HG02763 (cell line): ENCODE results near the gene FUBP3.
"Not testable (repeated sequence)": the region's sequence is repeated elsewhere in the genome, so short reads cannot be mapped to it uniquely, and the experiment has no call there.

ENCODE experiments used
- ATAC-seq: cut with Tn5 transposase; IDR thresholded peaks from one replicate; pipeline ENCODE4 v1.9.1; 2021; ENCODE audit warnings: mild to moderate bottlenecking, moderate library complexity; ENCODE audit not compliant: unreplicated experiment

Gene FUBP3

DNA sequence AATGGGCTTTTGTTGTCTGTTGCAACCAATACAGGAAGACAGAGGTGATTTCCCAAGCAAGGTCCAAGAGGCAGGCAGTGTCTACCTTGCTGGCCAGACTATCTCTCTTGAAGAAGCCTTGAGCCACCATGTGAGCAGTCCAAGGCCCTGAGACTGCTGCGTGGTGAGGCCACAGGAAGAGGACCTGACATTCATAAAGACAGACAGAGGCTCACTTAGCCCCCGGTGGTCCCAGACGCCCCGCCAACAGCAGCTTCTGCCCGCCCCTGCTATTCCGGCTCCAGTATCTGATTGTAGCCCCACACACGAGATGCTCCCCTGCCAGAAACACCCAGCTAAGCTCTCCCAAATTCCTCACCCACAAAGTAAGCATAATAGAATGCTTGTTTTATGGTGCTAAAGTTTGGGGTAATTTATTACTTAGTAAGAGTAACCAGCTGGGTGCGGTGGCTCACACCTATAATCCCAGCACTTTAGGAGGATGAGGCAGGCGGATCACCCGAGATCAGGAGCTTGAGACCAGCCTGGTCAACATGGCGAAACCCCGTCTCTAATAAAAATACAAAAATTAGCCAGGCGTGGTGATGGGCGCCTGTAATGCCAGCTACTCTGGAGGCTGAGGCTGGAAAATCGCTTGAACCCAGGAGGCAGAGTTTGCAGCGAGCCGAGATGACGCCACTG is 22.8 kb upstream of the FUBP3 start:
- no peak for ATAC-seq

DNA sequence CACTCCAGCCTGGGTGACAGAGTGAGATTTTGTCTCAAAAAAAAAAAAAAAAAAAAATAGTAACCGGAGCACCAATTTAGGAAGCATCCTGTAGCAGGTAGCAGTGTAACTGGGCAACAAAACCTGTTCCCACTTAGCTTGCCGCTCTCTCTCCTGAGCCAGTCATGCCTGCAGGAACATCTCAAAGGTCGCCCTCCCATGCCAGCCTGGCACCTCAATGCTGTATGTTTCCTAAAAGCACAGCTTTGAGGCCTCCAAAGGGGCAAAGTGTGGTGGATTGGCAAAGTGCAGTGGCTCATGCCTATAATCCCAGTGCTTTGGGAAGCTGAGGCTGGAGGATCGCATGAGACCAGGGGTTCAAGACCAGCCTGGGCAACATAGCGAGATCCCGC is 22.3 kb upstream of the FUBP3 start:
- no peak for ATAC-seq

GRCh38 chr9:130561056-130561455 is 18.3 kb upstream of the FUBP3 start:
- no peak for ATAC-seq

GRCh38 chr9:130562525-130562924 is 16.9 kb upstream of the FUBP3 start:
- ATAC-seq, result not testable (repeated sequence)

DNA sequence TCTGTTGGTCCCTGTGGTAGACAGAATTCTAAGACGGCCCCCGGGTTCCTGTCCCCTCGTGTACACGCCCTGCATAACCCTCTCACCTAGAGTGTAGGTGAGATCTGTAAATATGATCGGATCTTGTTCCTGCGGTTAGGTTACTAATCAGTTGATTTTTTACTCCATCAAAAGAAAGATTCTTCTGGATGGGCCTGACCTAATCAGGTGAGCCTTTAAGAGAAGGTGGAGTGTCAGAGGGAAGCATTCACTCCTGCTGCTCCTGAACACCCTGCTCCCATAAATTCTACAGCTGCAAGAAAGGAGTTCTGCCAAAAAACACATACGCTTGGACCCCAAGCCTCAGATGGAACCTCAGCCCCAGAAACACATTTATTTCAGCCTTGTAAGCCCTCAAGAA is 15.6 kb upstream of the FUBP3 start:
- ATAC-seq, result no peak

DNA sequence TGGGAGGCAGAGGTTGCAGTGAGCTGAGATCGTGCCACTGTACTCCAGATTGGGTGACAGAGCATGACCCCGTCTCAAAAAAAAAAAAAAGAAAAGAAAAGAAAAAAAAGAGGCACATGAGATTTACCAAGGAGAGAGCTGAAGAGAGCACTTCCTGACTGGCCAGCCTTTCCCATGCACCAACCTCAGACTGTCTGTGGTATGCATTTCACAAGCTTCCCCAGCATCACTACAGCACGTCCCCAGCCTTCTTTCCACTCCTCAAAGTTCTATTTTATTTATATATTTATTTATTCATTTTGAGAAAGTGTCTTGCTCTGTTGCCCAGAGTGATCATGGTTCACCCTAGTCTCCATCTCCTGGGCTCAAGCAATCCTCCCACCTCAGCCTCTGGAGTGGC is 13.6 kb upstream of the FUBP3 start:
- no peak for ATAC-seq

GRCh38 chr9:130570208-130570607 is 9.2 kb upstream of the FUBP3 start:
- ATAC-seq, result no peak

DNA sequence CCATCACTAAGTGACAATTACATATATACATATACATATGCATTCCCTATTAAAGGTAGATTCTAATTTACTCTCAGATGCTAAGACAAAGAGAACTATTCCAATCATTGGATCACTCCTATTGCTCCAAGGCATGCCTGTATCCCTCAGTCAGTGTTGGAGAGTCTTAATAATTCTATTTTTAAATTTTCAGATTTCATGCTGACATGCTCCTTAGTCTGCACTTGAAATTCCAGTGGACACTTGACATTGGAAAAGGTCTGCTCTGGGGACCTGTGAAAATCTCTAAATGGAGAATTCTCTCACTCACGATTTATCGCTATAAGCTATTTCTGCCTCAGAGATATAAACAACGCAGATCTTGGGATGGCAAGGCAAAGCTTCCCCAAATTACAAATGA is 3.9 kb upstream of the FUBP3 start:
- ATAC-seq, result no peak

- no peak for ATAC-seq
Measured at GRCh38 chr9:130576176-130576575, 3.2 kb upstream of the FUBP3 start.

- ATAC-seq, result peak; percentile 7
Measured at GRCh38 chr9:130579738-130580463, 524 bp downstream of the FUBP3 start.

DNA sequence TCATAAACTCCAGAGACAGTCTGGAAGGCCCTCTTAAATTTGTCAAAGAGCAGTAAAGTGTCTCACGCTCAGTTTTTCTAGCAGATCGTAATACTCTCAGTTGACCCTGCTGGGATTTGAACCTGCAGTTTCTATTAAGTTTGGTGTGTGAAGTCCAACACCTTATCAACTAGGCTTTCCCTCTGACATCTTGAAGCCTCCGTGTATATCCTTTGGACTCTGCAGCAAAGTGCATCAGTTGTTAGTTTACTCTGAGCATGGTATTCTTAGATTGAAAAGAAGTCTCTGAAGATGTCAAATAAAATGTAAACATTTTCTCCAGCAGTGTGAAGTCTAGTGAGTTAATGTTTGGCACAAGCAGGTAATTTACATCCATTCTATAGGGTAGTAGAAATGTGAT is 2.4 kb downstream of the FUBP3 start:
- no peak for ATAC-seq

DNA sequence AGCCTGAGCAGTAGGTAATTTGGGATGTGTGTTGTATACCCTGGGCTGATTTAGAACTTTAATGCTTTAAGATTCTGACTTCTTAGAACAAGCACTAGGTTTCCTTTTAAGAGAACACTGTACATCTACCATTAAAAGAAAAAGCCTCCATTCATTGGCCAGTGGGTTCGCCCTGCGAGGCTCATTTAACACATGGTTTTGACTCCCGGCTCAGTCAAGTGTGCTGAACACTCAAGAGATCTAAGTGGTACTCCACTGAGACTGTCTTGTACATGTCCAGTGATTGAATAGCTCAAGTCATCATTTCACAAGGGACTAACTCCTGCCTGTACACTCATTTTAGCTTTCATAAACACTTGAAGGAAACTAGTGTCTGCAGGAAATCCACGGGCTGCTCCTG is 3.9 kb downstream of the FUBP3 start:
- no peak for ATAC-seq

- ATAC-seq, result no peak
Measured at GRCh38 chr9:130587921-130588320, 8.5 kb downstream of the FUBP3 start.

- ATAC-seq, result no peak
Measured at GRCh38 chr9:130588416-130588815, 9.0 kb downstream of the FUBP3 start.

GRCh38 chr9:130589754-130590153 is 10.4 kb downstream of the FUBP3 start:
- ATAC-seq, result no peak

DNA sequence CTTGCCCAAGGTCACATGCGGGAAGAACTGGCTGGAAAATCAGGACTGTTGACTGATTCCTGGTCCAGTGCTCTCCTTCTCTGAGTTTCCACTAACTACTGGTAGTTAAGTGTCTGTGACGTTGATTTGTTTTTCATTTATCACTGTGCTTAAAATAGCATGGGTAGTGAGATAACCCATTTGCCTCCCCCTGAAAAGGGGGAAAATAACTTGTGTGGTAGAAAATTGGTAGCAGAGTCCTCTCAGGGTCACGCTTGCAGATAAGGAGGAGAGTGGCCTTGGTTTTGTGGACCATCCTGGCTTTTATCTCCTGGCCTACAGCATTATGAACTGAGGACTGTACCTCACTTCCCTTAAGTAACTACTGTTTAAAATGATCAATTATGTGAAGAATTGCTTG is 10.9 kb downstream of the FUBP3 start:
- no peak for ATAC-seq

DNA sequence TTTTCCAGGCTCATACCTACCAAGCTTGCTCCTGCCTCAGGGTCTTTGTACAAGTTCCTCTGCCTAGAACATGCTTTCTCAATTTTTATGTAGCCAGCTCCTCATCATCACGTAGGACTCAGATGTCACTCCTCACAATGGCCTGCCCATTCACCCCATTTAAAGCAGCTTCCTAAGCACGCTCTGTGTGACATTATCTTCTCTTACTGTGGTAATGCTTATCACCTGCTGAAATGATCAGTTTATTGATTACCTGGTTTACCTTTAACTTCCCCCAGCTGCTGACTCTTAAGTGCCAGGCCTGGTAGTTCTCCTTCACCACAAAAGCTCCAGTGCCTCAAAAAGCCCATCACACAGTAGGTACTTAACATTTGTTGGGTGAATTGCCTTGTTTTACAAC is 13.6 kb downstream of the FUBP3 start:
- ATAC-seq, result no peak

DNA sequence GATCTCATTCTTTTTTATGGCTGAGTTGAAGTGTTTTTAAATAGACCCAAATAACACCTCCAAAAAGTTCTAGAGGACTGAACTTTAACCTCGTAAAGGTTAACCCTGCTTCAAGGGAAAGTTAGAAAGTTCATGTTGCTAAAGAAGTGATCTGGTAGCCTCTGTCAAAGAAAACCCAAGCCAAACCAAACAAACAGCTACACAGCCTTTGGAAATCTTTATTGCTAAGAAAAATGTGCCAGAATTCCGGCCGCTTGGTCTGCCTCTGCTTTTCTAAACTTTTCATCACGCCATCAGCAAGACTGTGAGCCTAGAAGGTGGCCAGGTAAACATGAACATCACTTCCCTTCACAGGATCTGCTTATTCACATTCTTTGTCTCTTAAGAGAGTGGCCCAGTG is 17.9 kb downstream of the FUBP3 start:
- no peak for ATAC-seq

DNA sequence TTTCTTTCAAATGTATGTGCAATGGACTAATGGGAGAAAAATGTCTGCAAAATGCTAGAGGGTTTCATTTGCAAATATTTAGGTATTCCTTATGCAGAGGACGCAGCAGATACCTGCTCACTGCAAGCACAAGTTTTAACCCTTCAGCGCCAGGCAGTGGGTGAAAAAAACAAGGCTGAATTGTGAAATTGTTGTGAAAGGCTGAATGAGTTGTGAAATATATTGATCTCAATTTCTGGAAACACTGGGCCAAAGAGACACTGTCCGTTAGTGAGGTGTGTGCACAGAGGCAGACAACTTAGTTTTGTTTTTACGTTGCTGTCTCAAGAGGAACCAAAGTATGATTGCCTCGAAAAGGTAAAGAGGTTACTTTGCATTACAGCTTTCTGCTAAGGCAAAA is 18.8 kb downstream of the FUBP3 start:
- ATAC-seq, result no peak

DNA sequence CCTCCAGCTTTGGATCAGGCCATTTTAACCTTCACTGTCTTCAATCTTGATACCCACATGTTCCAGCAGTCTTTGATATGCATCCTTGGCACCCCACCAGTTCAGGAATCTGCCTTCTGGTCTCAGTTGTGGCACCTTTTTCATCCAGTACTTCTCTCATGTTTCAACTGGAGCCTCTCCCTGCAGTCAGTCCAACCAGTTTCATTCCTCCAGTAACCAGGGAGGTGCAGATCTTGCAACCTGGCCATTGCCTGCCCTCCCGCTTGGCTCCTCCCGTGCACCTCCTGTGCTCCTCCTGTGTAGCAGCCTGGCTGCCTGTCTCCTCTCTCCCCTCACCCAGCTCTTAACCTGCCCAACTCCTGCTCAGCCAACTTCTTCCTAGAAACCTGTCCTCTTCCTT is 20.2 kb downstream of the FUBP3 start:
- no peak for ATAC-seq

GRCh38 chr9:130601100-130601499 is 21.7 kb downstream of the FUBP3 start:
- ATAC-seq, result no peak

- no peak for ATAC-seq
Measured at GRCh38 chr9:130604295-130604694, 24.9 kb downstream of the FUBP3 start.
